PFSK-1 (cell line): ENCODE measurements around the gene MACC1.

Source experiments
- FOXP2 ChIP-seq: optimal IDR thresholded peaks from 2 replicates; pipeline ENCODE3; 2011; ENCODE audit warnings: borderline replicate concordance, control low read depth, inconsistent platforms; ENCODE audit not compliant: insufficient read depth; ENCODE audit errors: extremely low read length, extremely low read depth
- POLR2AphosphoS5 ChIP-seq: IDR thresholded peaks from 2 replicates; pipeline ENCODE4 v1.6.1; 2012; ENCODE audit warnings: low read depth, mild to moderate bottlenecking, control low read depth, low read length, moderate library complexity
- REST ChIP-seq, 2 experiments: IDR thresholded peaks; 2 replicates each; pipeline versions ENCODE4 v1.6.1 to v1.8.0; 2011 to 2012; ENCODE audit warnings: low read depth in 2 of 2, low read length in 2 of 2, control low read depth in 1 of 2, inconsistent platforms in 1 of 2, mild to moderate bottlenecking in 1 of 2, moderate library complexity in 1 of 2; ENCODE audit not compliant: insufficient read depth in 1 of 2
- SIN3A ChIP-seq: IDR thresholded peaks from 2 replicates; pipeline ENCODE4 v1.6.1; 2012; ENCODE audit warnings: mild to moderate bottlenecking, low read length, moderate library complexity, borderline replicate concordance; ENCODE audit not compliant: insufficient read depth
- TAF1 ChIP-seq: IDR thresholded peaks from 2 replicates; pipeline ENCODE4 v1.6.1; 2012; ENCODE audit warnings: low read length, control low read depth, borderline replicate concordance; ENCODE audit not compliant: insufficient read depth

GRCh38 chr7:20232848-20233247 lies 15.7 kb upstream of the MACC1 start:
- TF ChIP-seq POLR2AphosphoS5 (no peak), REST (IDR thresholded peaks at IDR 0.05; ENCODE audit: insufficient read depth in 1 of 2, low read depth in 2 of 2, low read length in 2 of 2) (no peak), SIN3A (no peak), TAF1 (no peak), FOXP2 (no peak)
